NCI-H1436 (cell line): Measurements from ENCODE around the gene COL18A1.
"Not testable (repeated sequence)": the region's sequence is repeated elsewhere in the genome, so short reads cannot be mapped to it uniquely, and the experiment has no call there.

Experiments
- DNase-seq: peaks from one replicate; lab custom pipeline; 2025; lab: John Stamatoyannopoulos, UW

The COL18A1 gene

GRCh38 chr21:45404730-45405270 is at the start of gene COL18A1:
Gene COL18A1, plus strand, starts transcription at chr21:45405165. Its CDS starts 66 bp downstream, at chr21:45405231.
- DNase-seq: peak; percentile 11

- DNase-seq: no peak
These were observed 49.4 kb upstream of the COL18A1 start for GRCh38 chr21:45355573-45355972.

- DNase-seq: no peak
These were observed 48.7 kb upstream of the COL18A1 start for GRCh38 chr21:45356251-45356650.

DNA sequence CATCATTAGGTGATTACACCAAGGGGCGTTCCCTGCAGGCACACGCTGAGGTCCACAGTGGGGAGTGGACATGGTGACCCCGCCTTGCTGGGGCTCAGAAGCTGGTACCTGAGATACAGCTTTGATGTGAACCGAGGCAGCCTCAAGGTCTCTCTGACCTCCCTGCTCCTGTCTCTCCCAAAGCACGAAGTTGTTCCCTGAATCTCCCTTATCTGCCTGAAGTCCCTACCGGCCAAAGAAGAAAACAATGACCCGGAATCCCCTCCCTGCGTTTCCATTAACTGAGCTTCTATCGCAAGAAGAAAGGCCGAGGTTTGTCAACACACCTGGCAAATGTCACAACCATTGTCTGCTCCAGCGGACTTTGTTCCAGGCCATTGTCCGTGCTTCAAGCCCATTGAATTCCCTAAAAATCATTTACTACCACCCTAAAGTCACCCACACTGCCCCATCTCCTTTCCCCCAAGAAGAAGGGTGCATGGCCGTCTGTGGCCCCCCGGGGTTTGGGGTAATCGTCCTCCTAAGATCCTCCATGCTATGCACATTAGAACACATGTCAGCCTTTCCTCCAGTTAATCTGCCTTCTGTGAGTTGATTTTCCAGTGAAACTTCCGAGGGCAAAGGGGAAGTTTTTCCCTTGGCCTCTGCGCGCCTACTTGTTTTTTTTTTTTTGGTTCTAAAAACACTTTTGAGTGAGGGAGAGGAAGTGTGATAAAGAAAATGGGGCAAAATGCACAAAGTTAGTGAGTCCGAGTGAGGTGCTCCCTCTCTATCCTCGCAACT is 48.1 kb upstream of the COL18A1 start:
- DNase-seq: no peak

- DNase-seq: no peak
These were observed 47.3 kb upstream of the COL18A1 start for GRCh38 chr21:45357436-45358260.

GRCh38 chr21:45358261-45358670 is 46.7 kb upstream of the COL18A1 start:
- DNase-seq: no peak

GRCh38 chr21:45358711-45359310 is 46.2 kb upstream of the COL18A1 start:
- no peak for DNase-seq

DNA sequence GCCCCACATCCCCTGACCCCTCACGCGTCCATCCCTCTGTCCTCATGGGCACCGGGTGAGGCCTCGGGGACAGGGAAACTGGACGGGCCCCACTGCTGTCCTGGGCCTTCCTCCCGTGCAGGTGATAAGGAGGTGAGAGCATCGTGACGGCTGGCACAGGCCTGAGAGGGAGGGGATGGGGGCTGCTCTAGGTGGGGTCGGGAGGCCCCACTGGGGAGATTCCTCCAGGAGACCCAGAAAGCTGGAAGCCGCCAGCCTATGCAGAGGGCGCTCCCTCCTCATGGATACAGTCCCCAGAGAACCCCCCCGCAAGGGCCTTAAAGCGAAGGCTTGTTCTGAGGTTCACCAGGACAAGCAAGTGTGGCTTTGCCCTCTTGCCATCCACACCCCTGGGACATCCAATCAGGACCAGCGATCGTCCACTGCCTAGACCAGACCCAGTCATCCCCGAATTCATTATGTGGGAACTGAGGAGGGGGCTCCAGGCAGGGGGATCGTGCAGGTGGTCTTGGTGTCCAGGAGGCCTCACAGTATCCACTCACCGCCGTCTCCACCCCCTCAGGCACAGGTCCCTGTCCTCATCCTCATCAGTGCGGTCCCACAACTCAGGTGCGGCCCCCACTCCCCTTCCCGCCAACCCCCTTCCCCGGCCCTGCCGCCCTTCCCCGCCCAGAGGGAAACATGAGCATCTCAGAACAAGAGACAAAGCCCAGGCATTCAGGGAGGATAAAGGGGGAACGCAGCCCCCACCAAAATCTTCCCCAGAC is 45.3 kb upstream of the COL18A1 start:
- no peak for DNase-seq

DNA sequence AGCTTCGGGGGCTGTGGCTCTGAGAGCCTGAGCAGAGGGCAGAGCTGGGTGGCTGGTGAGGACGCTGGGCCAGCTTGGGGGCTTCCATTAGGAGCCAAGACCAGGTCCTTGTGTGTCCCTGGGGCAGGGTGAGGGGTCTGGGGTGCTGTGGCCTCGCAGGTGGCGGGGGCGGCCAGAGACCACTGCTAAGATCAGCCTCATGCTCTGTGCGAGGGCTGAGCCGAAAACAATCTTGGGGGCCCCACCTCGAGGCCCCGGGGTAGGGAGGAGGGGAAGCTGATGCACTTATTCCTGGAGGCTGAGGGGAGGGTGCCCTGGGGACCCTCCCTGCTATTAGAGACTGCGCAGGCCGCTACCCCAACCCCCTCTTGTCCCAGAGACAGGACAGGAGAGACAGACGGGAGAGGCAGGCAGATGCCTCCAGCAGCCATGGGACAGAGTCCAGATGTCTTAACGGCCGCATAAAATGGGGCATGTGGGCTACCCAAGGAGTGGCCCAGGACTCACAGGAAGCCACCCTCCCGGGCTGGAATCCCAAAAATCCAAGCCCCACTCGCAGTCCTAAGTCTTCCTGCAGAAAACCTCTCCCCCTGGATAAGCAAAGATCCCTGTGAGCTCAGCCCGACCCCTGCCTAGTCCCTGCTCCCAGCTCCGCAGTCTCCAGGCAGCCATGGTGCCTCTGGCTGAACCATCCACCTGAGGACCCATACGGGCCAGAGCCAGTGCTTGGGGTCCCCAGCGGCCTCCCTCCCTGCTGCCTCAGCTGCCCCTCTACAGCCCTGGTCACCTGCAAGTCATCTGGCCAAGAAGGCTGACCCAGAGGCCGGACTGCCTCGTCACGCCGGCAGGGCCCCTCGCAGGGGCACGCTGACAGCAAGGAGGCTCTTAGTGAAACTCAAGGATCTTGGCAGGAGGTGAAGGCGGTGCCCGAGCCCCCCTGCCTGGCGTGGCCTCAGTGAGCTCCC is 43.6 kb upstream of the COL18A1 start:
- no peak for DNase-seq

DNA sequence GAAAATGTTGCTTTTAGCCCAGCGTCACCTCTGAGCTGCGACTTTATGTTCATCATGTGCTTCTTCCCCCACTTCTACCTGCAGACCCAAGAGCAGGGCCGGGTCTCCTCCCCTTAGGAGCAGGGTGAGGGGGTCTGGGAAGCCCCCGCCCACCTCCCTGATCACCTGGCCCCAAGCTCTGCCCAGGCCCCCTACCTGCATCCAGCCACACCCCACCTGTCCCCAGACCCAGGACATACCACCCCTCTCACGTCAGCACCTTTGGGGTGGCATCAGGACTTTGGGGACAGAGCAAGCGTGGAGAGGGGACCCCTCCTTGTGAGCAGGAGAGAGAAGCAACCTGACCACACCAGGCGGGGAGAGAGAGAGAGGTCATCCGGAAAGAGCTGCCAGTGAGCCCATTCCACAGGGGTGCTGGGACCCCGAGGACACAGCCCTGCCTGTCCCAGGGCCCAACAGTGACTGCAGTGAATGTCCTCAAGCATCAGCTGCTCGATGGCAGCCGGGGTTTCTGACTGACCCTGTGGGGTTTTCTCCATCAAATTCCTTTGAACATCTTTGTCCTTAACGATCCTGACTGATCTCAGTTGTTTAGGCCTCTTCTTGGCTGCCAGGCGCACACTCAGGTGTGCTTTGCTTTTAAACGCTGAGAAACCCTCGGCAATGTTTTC is 42.8 kb upstream of the COL18A1 start:
- DNase-seq: no peak

- no peak for DNase-seq
These were observed 42.2 kb upstream of the COL18A1 start for GRCh38 chr21:45362748-45363145.

DNA sequence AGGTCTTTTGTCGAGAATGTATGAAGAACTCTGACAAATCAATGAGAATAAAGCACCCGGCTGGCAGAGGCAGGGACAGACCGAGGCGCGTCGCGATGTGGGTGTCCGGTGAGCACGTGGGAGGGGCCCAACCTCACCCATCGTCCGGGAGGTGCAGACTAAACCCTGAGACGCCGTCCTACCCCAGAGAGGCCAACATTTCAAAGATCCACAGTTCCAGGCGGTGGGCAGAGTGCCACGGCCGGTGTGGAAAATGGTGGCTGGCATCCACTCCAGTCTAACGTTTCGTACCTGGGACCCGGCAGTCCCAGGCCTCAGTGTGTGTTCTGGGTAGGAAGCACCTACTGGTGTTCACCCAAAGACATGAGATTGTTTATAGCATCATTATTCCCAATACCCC is 41.7 kb upstream of the COL18A1 start:
- DNase-seq: not testable (repeated sequence)

DNA sequence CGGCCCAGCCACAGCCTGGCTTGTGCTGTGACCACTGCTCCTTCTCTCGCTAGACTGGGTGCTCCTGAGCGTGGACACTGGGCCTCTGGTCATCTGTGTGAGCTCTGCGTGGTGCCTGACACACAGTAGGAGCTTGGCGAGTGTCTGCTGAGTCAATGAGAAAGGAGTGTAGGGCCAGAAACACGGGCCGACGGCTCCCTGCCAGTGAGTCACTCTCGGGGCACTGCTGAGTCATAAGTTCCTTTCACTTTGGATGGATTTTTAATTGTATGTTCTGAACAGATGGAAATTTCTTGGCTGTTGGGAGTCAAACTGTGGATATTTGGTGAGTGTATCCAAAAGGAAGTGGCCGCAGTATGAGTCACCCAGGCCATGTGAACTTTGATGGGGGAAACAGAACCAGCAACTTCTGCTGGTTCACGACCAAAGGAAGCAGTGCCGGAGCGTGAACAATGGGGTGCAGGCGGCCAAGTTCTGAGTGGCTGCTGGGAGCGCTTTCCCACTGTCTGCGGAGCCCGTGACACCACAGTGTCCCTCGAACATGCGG is 41.0 kb upstream of the COL18A1 start:
- no peak for DNase-seq

DNA sequence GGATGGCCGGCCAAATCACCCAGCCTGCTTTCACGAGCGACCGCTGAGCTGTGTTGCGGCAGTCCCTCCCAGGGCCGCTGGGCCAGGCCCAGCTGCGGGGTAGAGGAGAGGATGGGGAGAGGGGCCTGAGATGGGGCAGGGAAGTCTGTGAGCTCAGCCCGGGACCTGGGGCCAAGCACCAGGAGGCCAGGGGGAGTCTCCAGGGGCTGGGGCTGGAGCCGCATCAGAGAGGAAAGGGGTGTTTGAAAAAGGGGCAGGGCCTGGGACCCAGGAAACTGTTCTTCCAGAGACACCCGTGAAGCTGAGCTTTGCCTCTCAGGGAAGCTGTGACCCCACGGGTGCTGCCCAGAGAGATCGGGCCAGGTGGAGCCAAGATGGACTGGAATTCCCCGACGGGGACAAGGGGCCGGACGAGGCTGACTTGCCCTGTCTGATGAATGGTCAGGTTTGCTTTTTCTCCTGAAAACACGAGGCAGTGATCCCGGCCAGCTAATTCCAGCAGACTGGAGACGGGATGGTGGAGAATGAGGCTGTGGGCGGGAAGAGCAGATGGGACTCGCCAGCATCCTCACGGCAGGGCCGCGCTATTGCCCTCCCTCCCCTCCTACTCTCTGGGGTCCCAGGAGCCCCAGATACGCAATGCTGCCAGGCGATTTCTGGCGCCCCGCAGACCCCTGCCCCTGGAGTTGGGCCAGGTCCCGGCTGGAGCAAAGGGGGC is 40.3 kb upstream of the COL18A1 start:
- no peak for DNase-seq

DNA sequence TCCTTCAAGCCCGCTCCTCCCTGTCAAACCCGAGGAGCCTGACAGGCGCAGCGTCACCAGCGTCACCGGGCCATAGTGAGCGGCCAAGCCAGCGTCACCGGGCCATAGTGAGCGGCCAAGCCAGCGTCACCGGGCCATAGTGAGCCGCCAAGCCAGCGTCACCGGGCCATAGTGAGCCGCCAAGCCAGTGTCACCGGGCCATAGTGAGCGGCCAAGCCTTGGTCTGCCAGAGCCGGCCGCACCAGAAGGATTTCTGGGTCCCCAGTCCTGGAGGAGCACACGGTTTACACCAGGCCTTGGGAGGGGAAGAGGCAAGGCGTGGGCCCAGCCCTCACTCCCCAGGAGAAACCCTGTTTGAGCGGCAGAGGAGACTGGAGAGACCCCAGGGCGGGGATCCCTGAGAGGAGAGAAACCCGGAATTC is 39.8 kb upstream of the COL18A1 start:
- no peak for DNase-seq

GRCh38 chr21:45365608-45366241 is 39.2 kb upstream of the COL18A1 start:
- no peak for DNase-seq

- no peak for DNase-seq
These were observed 38.5 kb upstream of the COL18A1 start for GRCh38 chr21:45366476-45366875.

- DNase-seq: no peak
These were observed 38.0 kb upstream of the COL18A1 start for GRCh38 chr21:45366931-45367401.
